ENCODE measurements around the gene CDK13. TPM values are rescaled to one million over a fixed set of nuclear protein-coding genes. Genes with fewer than 3 reads are reported as not detected.

CDK13 gene
- total RNA-seq, 1 donor from 2014 or later, result 68.6 TPM

DNA sequence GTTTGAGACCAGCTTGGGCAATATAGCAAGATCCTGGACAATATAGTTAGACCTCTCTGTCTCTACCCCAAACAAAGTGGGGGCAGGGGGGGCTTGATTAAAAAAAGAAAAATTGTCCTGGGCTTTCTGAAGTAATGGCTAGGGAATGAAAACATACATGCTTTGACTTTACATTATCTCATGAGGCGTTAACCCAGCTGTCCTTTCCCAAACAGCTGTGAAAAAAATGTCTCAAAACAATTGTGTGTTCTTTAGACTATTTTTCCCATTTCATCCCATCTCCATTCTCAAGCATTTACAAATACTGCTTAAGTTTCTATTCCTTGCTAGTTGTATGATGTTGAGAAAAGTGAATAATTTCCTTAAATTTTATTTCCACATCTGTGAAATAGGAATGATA is 27.0 kb upstream of the CDK13 start:
- no peaks in the 10 kb centered on the region for H3K9me3 ChIP-seq
- no peak overlapping the region for H3K4me3 ChIP-seq
- H3K4me1 ChIP-seq, result no peaks in the 10 kb centered on the region
- no peaks in the 10 kb centered on the region for H3K36me3 ChIP-seq
- TF ChIP-seq, protein P1, sequence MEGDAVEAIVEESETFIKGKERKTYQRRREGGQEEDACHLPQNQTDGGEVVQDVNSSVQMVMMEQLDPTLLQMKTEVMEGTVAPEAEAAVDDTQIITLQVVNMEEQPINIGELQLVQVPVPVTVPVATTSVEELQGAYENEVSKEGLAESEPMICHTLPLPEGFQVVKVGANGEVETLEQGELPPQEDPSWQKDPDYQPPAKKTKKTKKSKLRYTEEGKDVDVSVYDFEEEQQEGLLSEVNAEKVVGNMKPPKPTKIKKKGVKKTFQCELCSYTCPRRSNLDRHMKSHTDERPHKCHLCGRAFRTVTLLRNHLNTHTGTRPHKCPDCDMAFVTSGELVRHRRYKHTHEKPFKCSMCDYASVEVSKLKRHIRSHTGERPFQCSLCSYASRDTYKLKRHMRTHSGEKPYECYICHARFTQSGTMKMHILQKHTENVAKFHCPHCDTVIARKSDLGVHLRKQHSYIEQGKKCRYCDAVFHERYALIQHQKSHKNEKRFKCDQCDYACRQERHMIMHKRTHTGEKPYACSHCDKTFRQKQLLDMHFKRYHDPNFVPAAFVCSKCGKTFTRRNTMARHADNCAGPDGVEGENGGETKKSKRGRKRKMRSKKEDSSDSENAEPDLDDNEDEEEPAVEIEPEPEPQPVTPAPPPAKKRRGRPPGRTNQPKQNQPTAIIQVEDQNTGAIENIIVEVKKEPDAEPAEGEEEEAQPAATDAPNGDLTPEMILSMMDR (IDR thresholded peaks at IDR 0.05), result no peak
- intact Hi-C loops (cut with DNase I), result no loop called here
- no peak for DNase-seq (ENCODE audit: low spot score in 2 of 2)
- H3K27me3 ChIP-seq, result no peaks in the 10 kb centered on the region
- H3K27ac ChIP-seq, result no peak overlapping the region

DNA sequence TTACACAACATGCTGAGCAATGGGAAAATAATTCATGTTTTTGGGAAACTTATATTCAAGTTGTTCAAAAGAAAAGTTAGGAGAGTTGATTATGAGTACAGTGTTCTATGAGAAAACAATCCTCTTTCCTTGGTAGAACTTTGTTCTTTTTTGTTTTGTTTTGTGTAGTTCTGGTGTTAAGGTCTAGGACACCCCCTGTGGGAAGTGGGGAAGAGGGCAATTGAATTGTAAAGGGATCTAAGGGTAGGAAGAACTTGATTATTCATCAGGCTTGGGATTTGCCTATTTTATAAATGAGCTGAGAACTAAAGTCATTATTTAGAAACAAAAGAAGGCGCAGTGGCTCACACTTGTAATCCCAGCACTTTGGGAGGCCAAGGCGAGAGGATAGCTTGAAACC is 25.9 kb upstream of the CDK13 start:
- intact Hi-C loops (cut with DNase I), result no loop called here

DNA sequence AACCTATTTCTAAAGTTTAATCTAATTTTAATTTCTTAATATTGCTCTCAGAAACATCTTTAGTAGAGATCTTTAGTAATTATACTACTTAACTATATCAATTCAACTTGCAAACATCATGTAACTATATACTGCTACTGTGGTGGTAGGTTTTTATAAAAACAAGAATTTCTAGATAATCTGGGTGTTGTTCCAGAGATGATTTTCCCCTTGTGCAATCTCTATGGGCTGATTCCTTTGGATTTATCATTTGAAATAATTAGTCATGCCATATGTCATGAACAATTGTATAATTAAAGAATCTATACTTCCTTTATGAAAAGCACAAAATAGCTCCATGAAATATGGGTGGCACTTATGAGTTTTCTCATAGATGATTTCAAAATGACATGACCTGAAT is 23.9 kb upstream of the CDK13 start:
- TF ChIP-seq, protein P1 (IDR thresholded peaks at IDR 0.05), result no peak
- no peaks in the 10 kb centered on the region for H3K27me3 ChIP-seq
- no peak for DNase-seq (ENCODE audit: low spot score in 2 of 2)
- H3K4me1 ChIP-seq, result no peaks in the 10 kb centered on the region
- intact Hi-C loops (cut with DNase I), result no loop called here
- H3K9me3 ChIP-seq, result no peaks in the 10 kb centered on the region
- no peaks in the 10 kb centered on the region for H3K36me3 ChIP-seq
- no peak overlapping the region for H3K4me3 ChIP-seq
- H3K27ac ChIP-seq, result no peak overlapping the region

More for the DNA sequence above, 25.9 kb upstream of the CDK13 start:
- H3K27me3 ChIP-seq, result no peaks in the 10 kb centered on the region
- TF ChIP-seq, protein P1 (IDR thresholded peaks at IDR 0.05), result no peak
- H3K4me1 ChIP-seq, result no peaks in the 10 kb centered on the region
- no peak overlapping the region for H3K4me3 ChIP-seq
- no peak overlapping the region for H3K27ac ChIP-seq
- no peaks in the 10 kb centered on the region for H3K36me3 ChIP-seq
- no peak for DNase-seq (ENCODE audit: low spot score in 2 of 2)
- H3K9me3 ChIP-seq, result no peaks in the 10 kb centered on the region

DNA sequence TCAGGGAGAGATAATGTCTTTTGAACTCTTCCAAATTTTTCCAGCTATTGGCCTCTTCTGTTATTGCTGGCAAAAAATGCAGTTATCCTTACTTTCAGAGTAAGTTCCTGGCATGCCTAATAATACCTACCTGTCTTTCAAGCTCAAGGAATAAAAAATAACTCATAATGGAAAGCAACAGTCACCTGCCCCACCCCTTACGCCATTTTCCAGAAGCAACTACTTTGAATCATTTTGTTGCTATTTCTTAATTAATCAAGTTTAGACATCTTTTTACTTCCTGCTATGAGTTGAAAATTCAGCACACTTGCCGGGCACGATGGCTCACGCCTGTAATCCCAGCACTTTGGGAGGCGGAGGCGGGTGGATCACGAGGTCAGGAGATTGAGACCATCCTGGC is 23.0 kb upstream of the CDK13 start:
- Histone ChIP-seq H3K27ac (no peak overlapping the region), H3K36me3 (no peaks in the 10 kb centered on the region), H3K9me3 (no peaks in the 10 kb centered on the region), H3K4me3 (no peak overlapping the region), H3K4me1 (no peaks in the 10 kb centered on the region), H3K27me3 (no peaks in the 10 kb centered on the region)
- DNase-seq (ENCODE audit: low spot score in 2 of 2), result no peak
- TF ChIP-seq, protein P1 (IDR thresholded peaks at IDR 0.05), result no peak
- intact Hi-C loops (cut with DNase I), result no loop called here

DNA sequence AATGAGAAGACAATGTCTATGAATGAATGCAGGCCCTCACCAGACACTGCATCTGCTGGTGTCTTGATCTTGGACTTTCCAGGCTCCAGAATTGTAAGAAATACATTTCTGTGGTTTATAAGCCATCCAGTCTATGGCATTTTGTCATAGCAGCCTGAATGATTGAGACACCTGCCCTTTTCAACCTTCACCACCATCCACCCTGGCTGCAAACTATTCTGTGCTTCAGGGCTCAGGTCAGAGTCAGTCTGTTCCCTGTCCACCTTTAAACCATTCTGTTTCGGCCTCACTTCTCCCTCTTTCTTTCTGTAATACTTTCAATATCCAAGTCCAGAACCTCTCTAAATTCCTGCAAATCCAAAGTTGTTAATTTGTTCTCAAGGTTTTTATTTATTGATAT is 15.9 kb upstream of the CDK13 start:
- Histone ChIP-seq H3K4me3 (no peak overlapping the region), H3K27me3 (no peaks in the 10 kb centered on the region), H3K4me1 (no peaks in the 10 kb centered on the region), H3K36me3 (no peaks in the 10 kb centered on the region), H3K9me3 (no peaks in the 10 kb centered on the region), H3K27ac (no peak overlapping the region)
- intact Hi-C loops (cut with DNase I), result no loop called here
- DNase-seq (ENCODE audit: low spot score in 2 of 2), result no peak
- TF ChIP-seq, protein P1 (IDR thresholded peaks at IDR 0.05), result no peak

DNA sequence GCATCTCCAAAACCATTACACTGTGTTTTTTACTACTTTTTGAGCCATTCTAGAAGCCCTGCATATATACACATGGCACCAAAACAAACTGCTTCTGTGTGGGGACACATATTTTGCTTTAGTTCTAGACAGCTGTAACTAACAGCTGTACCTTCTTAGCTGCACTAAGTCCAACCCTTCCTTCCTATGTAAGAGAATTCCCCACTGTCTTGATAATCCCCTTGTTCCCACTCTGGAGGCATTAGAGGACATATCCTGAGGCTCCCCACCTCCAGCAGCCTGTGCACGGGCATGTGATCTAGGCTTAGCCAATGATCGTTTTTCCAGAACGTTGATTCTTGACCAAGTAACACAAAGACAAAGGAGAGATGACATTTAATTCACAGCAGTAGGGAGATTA is 13.3 kb upstream of the CDK13 start:
- H3K9me3 ChIP-seq, result no peaks in the 10 kb centered on the region
- H3K27me3 ChIP-seq, result no peaks in the 10 kb centered on the region
- H3K36me3 ChIP-seq, result no peaks in the 10 kb centered on the region
- no peak for DNase-seq (ENCODE audit: low spot score in 2 of 2)
- intact Hi-C loops (cut with DNase I), result no loop called here
- no peak overlapping the region for H3K4me3 ChIP-seq
- TF ChIP-seq, protein P1 (IDR thresholded peaks at IDR 0.05), result no peak
- no peak overlapping the region for H3K27ac ChIP-seq
- H3K4me1 ChIP-seq, result no peaks in the 10 kb centered on the region
